Mesendoderm (in vitro differentiated cells): ENCODE measurements around the gene ARID5B.

Source experiments
- DNase-seq: peaks from one replicate; pipeline ENCODE4 v3.0.0; 2013
- H2AK5ac ChIP-seq: 2 replicates; pipeline ENCODE4 v1.6.1; 2013; ENCODE audit warnings: low read length, inconsistent platforms
- H2BK120ac ChIP-seq: 2 replicates; pipeline ENCODE4 v1.6.1; 2013; ENCODE audit warnings: low read depth, mild to moderate bottlenecking, low read length, moderate library complexity, mixed read lengths
- H2BK15ac ChIP-seq: replicated peaks from 2 replicates; pipeline ENCODE4 v1.6.1; 2013; ENCODE audit warnings: low read depth, mild to moderate bottlenecking, moderate library complexity
- H2BK5ac ChIP-seq: 2 replicates; pipeline ENCODE4 v1.6.1; 2013; ENCODE audit warnings: low read length, inconsistent platforms
- H3K18ac ChIP-seq: 2 replicates; pipeline ENCODE4 v1.6.1; 2013; ENCODE audit warnings: mild to moderate bottlenecking, low read length, mixed read lengths
- H3K23ac ChIP-seq: one replicate; pipeline ENCODE4 v1.6.1; 2013; ENCODE audit warnings: low read length
- H3K27ac ChIP-seq: 2 replicates; pipeline ENCODE4 v1.5.1; 2013; ENCODE audit warnings: low read depth, mild to moderate bottlenecking, inconsistent platforms, low read length, moderate library complexity
- H3K27me3 ChIP-seq: 2 replicates; pipeline ENCODE4 v1.6.1; 2013; ENCODE audit warnings: low read length, control low read depth, mild to moderate bottlenecking, inconsistent platforms; ENCODE audit not compliant: insufficient read depth, poor library complexity
- H3K36me3 ChIP-seq: 2 replicates; pipeline ENCODE4 v1.6.1; 2013; ENCODE audit warnings: low read length, inconsistent platforms; ENCODE audit not compliant: control insufficient read depth, insufficient read depth
- H3K4ac ChIP-seq: one replicate; pipeline ENCODE4 v1.6.1; 2013; ENCODE audit warnings: low read depth, mild to moderate bottlenecking, low read length, moderate library complexity
- H3K4me1 ChIP-seq: 2 replicates; pipeline ENCODE4 v1.6.1; 2013; ENCODE audit warnings: low read depth, low read length, inconsistent platforms; ENCODE audit not compliant: control insufficient read depth
- H3K4me2 ChIP-seq: 2 replicates; pipeline ENCODE4 v1.6.1; 2013; ENCODE audit warnings: low read length
- H3K4me3 ChIP-seq: 2 replicates; pipeline ENCODE4 v1.5.1; 2013; ENCODE audit warnings: mild to moderate bottlenecking, low read length
- H3K56ac ChIP-seq: one replicate; pipeline ENCODE4 v1.6.1; 2013; ENCODE audit warnings: low read length
- H3K79me1 ChIP-seq: 2 replicates; pipeline ENCODE4 v1.6.1; 2013; ENCODE audit warnings: low read length, inconsistent platforms
- H3K79me2 ChIP-seq: 2 replicates; pipeline ENCODE4 v1.6.1; 2013; ENCODE audit warnings: mild to moderate bottlenecking, low read length; ENCODE audit not compliant: control insufficient read depth, insufficient read depth
- H3K9ac ChIP-seq: 2 replicates; pipeline ENCODE4 v1.6.1; 2013; ENCODE audit warnings: low read length, inconsistent platforms
- H4K5ac ChIP-seq: one replicate; pipeline ENCODE4 v1.6.1; 2013; ENCODE audit warnings: low read length
- H4K8ac ChIP-seq: one replicate; pipeline ENCODE4 v1.6.1; 2013; ENCODE audit warnings: low read depth, mild to moderate bottlenecking, control low read depth, low read length, moderate library complexity
- whole genome bisulfite sequencing: extraction: QIAGEN DNeasy Blood & Tissue Kit; methylation state at CpG from one replicate; pipeline ENCODE4 v1.1.7; 2013; ENCODE audit warnings: low lambda C conversion rate, missing lambda C conversion rate; ENCODE audit not compliant: insufficient coverage; ENCODE audit errors: extremely low coverage; 5-methylcytosine and 5-hydroxymethylcytosine counted together

Gene ARID5B

GRCh38 chr10:61878740-61879068 lies 22.8 kb upstream of the ARID5B start:
- Histone ChIP-seq H3K79me2 (no peaks in the 10 kb centered on the region), H4K5ac (no peak overlapping the region), H3K4me2 (no peak overlapping the region), H2BK120ac (no peak overlapping the region), H3K4me1 (no peaks in the 10 kb centered on the region), H3K4me3 (no peak overlapping the region), H3K18ac (no peak overlapping the region), H2BK15ac (no peak overlapping the region), H3K9ac (no peak overlapping the region), H3K27me3 (no peaks in the 10 kb centered on the region), H3K23ac (no peak overlapping the region), H3K56ac (no peak overlapping the region), H3K4ac (no peak overlapping the region), H3K27ac (no peak overlapping the region), H4K8ac (no peak overlapping the region), H3K79me1 (no peaks in the 10 kb centered on the region), H3K36me3 (no peaks in the 10 kb centered on the region), H2BK5ac (no peak overlapping the region), H2AK5ac (no peak overlapping the region)
- DNase-seq, result no peak

GRCh38 chr10:61882621-61883370 lies 18.7 kb upstream of the ARID5B start:
- H2AK5ac ChIP-seq, result no peak overlapping the region
- no peaks in the 10 kb centered on the region for H3K27me3 ChIP-seq
- no peak overlapping the region for H3K4ac ChIP-seq
- no peaks in the 10 kb centered on the region for H3K36me3 ChIP-seq
- H3K56ac ChIP-seq, result no peak overlapping the region
- no peak overlapping the region for H3K4me2 ChIP-seq
- H3K18ac ChIP-seq, result no peak overlapping the region
- H4K8ac ChIP-seq, result no peak overlapping the region
- no peak overlapping the region for H3K4me3 ChIP-seq
- no peak for DNase-seq
- no peaks in the 10 kb centered on the region for H3K4me1 ChIP-seq
- H3K23ac ChIP-seq, result no peak overlapping the region
- H4K5ac ChIP-seq, result no peak overlapping the region
- H3K79me2 ChIP-seq, result no peaks in the 10 kb centered on the region
- no peak overlapping the region for H2BK15ac ChIP-seq
- no peak overlapping the region for H2BK5ac ChIP-seq
- no peak overlapping the region for H3K27ac ChIP-seq
- WGBS, result no CpG with 5 or more reads among the region's 6 CpGs
- H3K9ac ChIP-seq, result no peak overlapping the region
- no peak overlapping the region for H2BK120ac ChIP-seq
- H3K79me1 ChIP-seq, result no peaks in the 10 kb centered on the region

- no peaks in the 10 kb centered on the region for H3K79me2 ChIP-seq
- H3K4ac ChIP-seq, result no peak overlapping the region
- no peak overlapping the region for H2BK120ac ChIP-seq
- no peak for DNase-seq
- H3K27ac ChIP-seq, result no peak overlapping the region
- H4K8ac ChIP-seq, result no peak overlapping the region
- H2AK5ac ChIP-seq, result no peak overlapping the region
- H3K79me1 ChIP-seq, result no peaks in the 10 kb centered on the region
- no peak overlapping the region for H2BK15ac ChIP-seq
- H3K36me3 ChIP-seq, result no peaks in the 10 kb centered on the region
- H3K18ac ChIP-seq, result no peak overlapping the region
- no peak overlapping the region for H4K5ac ChIP-seq
- no peak overlapping the region for H3K56ac ChIP-seq
- H3K9ac ChIP-seq, result no peak overlapping the region
- no peak overlapping the region for H2BK5ac ChIP-seq
- H3K4me1 ChIP-seq, result no peaks in the 10 kb centered on the region
- no CpG with 5 or more reads among the region's 7 CpGs for WGBS
- no peaks in the 10 kb centered on the region for H3K27me3 ChIP-seq
- H3K23ac ChIP-seq, result no peak overlapping the region
- H3K4me3 ChIP-seq, result no peak overlapping the region
- H3K4me2 ChIP-seq, result no peak overlapping the region
Observed at GRCh38 chr10:61883371-61884025, 18.0 kb upstream of the ARID5B start.

DNA sequence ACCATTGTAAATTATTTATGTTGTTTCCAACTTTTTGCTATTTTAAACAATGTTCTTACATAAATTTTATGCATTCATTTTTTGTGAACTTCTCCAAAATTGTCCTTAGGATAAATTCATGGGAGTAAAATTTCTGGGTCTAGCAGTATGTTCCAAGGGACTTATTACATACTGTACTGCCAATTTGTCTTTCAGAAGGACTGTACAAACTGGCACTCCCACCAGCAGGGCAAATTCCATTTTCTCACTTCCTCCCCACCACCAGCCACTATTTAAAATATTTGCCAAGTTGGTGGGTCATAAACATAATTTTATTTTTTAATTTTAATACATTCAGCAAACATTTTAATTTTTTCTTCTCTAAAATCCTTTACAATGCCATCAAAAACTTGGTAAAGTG lies 13.7 kb upstream of the ARID5B start:
- H3K56ac ChIP-seq, result no peak overlapping the region
- no peak overlapping the region for H3K4ac ChIP-seq
- no peak overlapping the region for H2BK5ac ChIP-seq
- no peak overlapping the region for H2AK5ac ChIP-seq
- H3K79me2 ChIP-seq, result no peaks in the 10 kb centered on the region
- H2BK120ac ChIP-seq, result no peak overlapping the region
- no peak overlapping the region for H2BK15ac ChIP-seq
- no peak overlapping the region for H3K9ac ChIP-seq
- no peaks in the 10 kb centered on the region for H3K4me1 ChIP-seq
- DNase-seq, result no peak
- H3K36me3 ChIP-seq, result no peaks in the 10 kb centered on the region
- no peak overlapping the region for H3K4me2 ChIP-seq
- H3K23ac ChIP-seq, result no peak overlapping the region
- H3K18ac ChIP-seq, result no peak overlapping the region
- no peak overlapping the region for H4K5ac ChIP-seq
- no peaks in the 10 kb centered on the region for H3K27me3 ChIP-seq
- no peaks in the 10 kb centered on the region for H3K79me1 ChIP-seq
- no peak overlapping the region for H3K4me3 ChIP-seq
- no peak overlapping the region for H4K8ac ChIP-seq
- no peak overlapping the region for H3K27ac ChIP-seq

GRCh38 chr10:61888744-61889143 lies 12.8 kb upstream of the ARID5B start:
- H4K5ac ChIP-seq, result no peak overlapping the region
- H3K36me3 ChIP-seq, result no peaks in the 10 kb centered on the region
- no peak overlapping the region for H2BK120ac ChIP-seq
- H3K79me2 ChIP-seq, result no peaks in the 10 kb centered on the region
- no peak for DNase-seq
- H3K56ac ChIP-seq, result no peak overlapping the region
- H2BK5ac ChIP-seq, result no peak overlapping the region
- H3K23ac ChIP-seq, result no peak overlapping the region
- no peaks in the 10 kb centered on the region for H3K79me1 ChIP-seq
- no peaks in the 10 kb centered on the region for H3K27me3 ChIP-seq
- no peak overlapping the region for H2AK5ac ChIP-seq
- no peak overlapping the region for H4K8ac ChIP-seq
- H3K4me2 ChIP-seq, result no peak overlapping the region
- H3K4me1 ChIP-seq, result no peaks in the 10 kb centered on the region
- no peak overlapping the region for H3K27ac ChIP-seq
- no CpG with 5 or more reads among the region's 1 CpG for WGBS
- no peak overlapping the region for H3K4me3 ChIP-seq
- no peak overlapping the region for H3K18ac ChIP-seq
- H3K4ac ChIP-seq, result no peak overlapping the region
- no peak overlapping the region for H2BK15ac ChIP-seq
- no peak overlapping the region for H3K9ac ChIP-seq

- no peak overlapping the region for H3K23ac ChIP-seq
- H2BK120ac ChIP-seq, result no peak overlapping the region
- no peaks in the 10 kb centered on the region for H3K79me2 ChIP-seq
- no peak overlapping the region for H4K5ac ChIP-seq
- H2BK5ac ChIP-seq, result no peak overlapping the region
- no peaks in the 10 kb centered on the region for H3K36me3 ChIP-seq
- DNase-seq, result no peak
- H3K79me1 ChIP-seq, result no peaks in the 10 kb centered on the region
- H2AK5ac ChIP-seq, result no peak overlapping the region
- H4K8ac ChIP-seq, result no peak overlapping the region
- H2BK15ac ChIP-seq, result no peak overlapping the region
- H3K4me2 ChIP-seq, result no peak overlapping the region
- H3K9ac ChIP-seq, result no peak overlapping the region
- H3K18ac ChIP-seq, result no peak overlapping the region
- no peak overlapping the region for H3K4me3 ChIP-seq
- H3K4me1 ChIP-seq, result no peaks in the 10 kb centered on the region
- H3K56ac ChIP-seq, result no peak overlapping the region
- H3K27ac ChIP-seq, result no peak overlapping the region
- H3K4ac ChIP-seq, result no peak overlapping the region
- H3K27me3 ChIP-seq, result no peaks in the 10 kb centered on the region
Observed at GRCh38 chr10:61890430-61890829, 11.1 kb upstream of the ARID5B start.
